ENCODE results near the gene CYP2E1. TPM values are rescaled to one million over a fixed set of nuclear protein-coding genes. Genes with fewer than 3 reads are reported as not detected.

Gene CYP2E1
- total RNA-seq, 2 donors from 2014 or later, result 0.90 to 3.5 TPM

GRCh38 chr10:133559216-133559615, 32.1 kb downstream of the CYP2E1 start:
- no peaks in the 10 kb centered on the region for H3K9me3 ChIP-seq
- no peak overlapping the region for H3K27ac ChIP-seq
- no peak for DNase-seq
- H3K4me1 ChIP-seq, result no peaks in the 10 kb centered on the region
- no peaks in the 10 kb centered on the region for H3K36me3 ChIP-seq
- H3K27me3 ChIP-seq, result no peaks in the 10 kb centered on the region
- no peak for TF ChIP-seq CTCF (IDR thresholded peaks at IDR 0.05)
- H3K4me3 ChIP-seq, result no peak overlapping the region
- intact Hi-C loops (cut with DNase I), result no loop called here
- H3K9ac ChIP-seq (ENCODE audit: low read depth in 2 of 2, low read length in 2 of 2), result no peak overlapping the region

GRCh38 chr10:133564816-133565215, 37.7 kb downstream of the CYP2E1 start:
- H3K36me3 ChIP-seq, result no peaks in the 10 kb centered on the region
- H3K9ac ChIP-seq (ENCODE audit: low read depth in 2 of 2, low read length in 2 of 2), result no peak overlapping the region
- H3K4me1 ChIP-seq, result no peaks in the 10 kb centered on the region
- DNase-seq, result no peak
- H3K9me3 ChIP-seq, result no peaks in the 10 kb centered on the region
- no peak overlapping the region for H3K27ac ChIP-seq
- no peaks in the 10 kb centered on the region for H3K27me3 ChIP-seq
- H3K4me3 ChIP-seq, result no peak overlapping the region
- no peak for TF ChIP-seq CTCF (IDR thresholded peaks at IDR 0.05)
- intact Hi-C loops (cut with DNase I), result no loop called here

GRCh38 chr10:133565441-133566294, 38.5 kb downstream of the CYP2E1 start, which contains the start of gene SYCE1:
Gene SYCE1, minus strand, starts transcription at chr10:133565583. Its CDS starts 54 bp downstream, at chr10:133565529.
- TF ChIP-seq CTCF (IDR thresholded peaks at IDR 0.05), result no peak
- DNase-seq, result no peak
- H3K4me3 ChIP-seq, result no peak within 1 kb of the TSS
- H3K27me3 ChIP-seq, result no peaks in the 10 kb centered on the region
- no peaks in the 10 kb centered on the region for H3K4me1 ChIP-seq
- H3K9ac ChIP-seq (ENCODE audit: low read depth in 2 of 2, low read length in 2 of 2), result no peak within 1 kb of the TSS
- intact Hi-C loops (cut with DNase I), result no loop called here
- no peaks in the 10 kb centered on the region for H3K36me3 ChIP-seq
- H3K27ac ChIP-seq, result no peak within 1 kb of the TSS
- no peaks in the 10 kb centered on the region for H3K9me3 ChIP-seq

GRCh38 chr10:133567119-133567518, 40.0 kb downstream of the CYP2E1 start:
- H3K9ac ChIP-seq (ENCODE audit: low read depth in 2 of 2, low read length in 2 of 2), result no peak overlapping the region
- no peaks in the 10 kb centered on the region for H3K4me1 ChIP-seq
- no peak overlapping the region for H3K4me3 ChIP-seq
- TF ChIP-seq CTCF (IDR thresholded peaks at IDR 0.05), result no peak
- intact Hi-C loops (cut with DNase I), result no loop called here
- H3K36me3 ChIP-seq, result no peaks in the 10 kb centered on the region
- H3K27ac ChIP-seq, result no peak overlapping the region
- H3K9me3 ChIP-seq, result no peaks in the 10 kb centered on the region
- H3K27me3 ChIP-seq, result no peaks in the 10 kb centered on the region
- no peak for DNase-seq

GRCh38 chr10:133567609-133568286, 40.6 kb downstream of the CYP2E1 start:
- intact Hi-C loops (cut with DNase I), result no loop called here
- Histone ChIP-seq H3K9ac (ENCODE audit: low read depth in 2 of 2, low read length in 2 of 2) (no peak overlapping the region), H3K36me3 (no peaks in the 10 kb centered on the region), H3K9me3 (no peaks in the 10 kb centered on the region), H3K27me3 (no peaks in the 10 kb centered on the region), H3K27ac (no peak overlapping the region), H3K4me1 (no peaks in the 10 kb centered on the region), H3K4me3 (no peak overlapping the region)
- TF ChIP-seq CTCF (IDR thresholded peaks at IDR 0.05), result no peak
- DNase-seq, result no peak
